Dermis microvascular lymphatic vessel endothelial cell (primary cell): Measurements from ENCODE around the gene BEST3. TPM values are rescaled to one million over a fixed set of nuclear protein-coding genes. Genes with fewer than 3 reads are reported as not detected.
"Not testable (repeated sequence)": the region's sequence is repeated elsewhere in the genome, so short reads cannot be mapped to it uniquely, and the experiment has no call there.

ENCODE experiments used
- DNase-seq, 2 donors: peaks; one replicate each; pipeline versions ENCODE4 v3.0.0 to v3.0.0-alpha.2; 2010; ENCODE audit warnings: low read depth in 2 of 2
- total RNA-seq: library from RNA; depleted of rRNA; stranded (reverse); fragments of >200 nt; gene quantifications from 2 replicates; pipeline ENCODE4 v1.2.1, GENCODE V29; 2014

BEST3 gene
- total RNA-seq, 1 donor from 2014 or later: under 0.01 TPM

DNA sequence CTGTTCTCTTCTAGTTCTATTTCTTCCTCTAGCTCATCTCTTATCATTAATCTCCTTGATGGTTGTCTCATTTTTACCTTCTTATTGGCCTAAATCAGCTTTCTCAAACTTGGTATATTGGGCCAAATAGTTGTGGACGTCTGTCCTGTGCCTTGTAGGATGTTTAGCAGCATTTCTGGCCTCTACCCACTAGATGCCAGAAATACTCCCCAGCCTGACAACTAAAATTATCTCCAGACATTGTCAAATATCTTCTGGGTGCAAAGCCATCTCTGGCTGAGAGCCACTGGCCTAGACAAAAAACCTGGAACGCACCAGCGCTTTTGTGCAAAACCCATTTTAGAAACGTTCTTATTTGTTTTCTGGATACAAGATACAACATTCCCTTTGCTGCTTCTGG, 49.6 kb downstream of the BEST3 start:
- no peak for DNase-seq

DNA sequence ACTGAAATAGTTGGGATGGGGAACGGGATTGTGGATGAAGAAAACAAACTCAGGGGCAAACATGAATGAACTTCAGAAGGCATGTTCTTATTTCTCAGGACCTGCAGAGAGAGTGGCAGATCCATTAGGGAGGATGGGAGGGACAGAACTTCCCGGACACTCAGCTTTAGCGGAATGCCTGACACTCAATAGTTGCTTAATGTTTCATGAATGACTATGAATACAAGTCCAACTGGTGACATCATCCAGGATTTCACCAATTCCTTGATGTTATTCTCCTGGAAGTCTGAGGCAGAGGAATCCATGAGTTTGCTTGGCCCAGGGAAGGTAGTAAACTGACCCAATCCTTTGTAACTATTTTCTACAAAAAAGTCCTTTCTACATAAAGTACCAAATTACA, 50.6 kb downstream of the BEST3 start:
- no peak for DNase-seq

DNA sequence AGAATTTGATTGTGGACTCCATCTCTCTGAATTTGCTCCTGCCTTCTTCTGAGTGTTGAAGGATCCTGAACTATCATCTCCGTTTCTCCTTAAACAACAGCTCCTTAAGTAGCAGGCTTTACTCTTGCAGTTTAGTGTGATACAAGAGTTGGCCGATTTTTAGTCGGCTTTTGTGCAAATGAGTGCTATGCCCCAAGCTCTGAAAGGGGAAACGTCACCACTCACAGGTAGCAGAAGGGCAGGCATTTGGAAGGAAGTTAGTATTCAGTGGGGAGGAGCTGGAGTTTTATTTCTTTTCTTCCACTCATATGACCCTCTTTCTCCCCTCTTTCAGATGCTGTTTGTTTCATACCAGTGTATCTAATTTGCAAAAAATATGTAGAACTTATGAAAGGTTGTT, 51.9 kb downstream of the BEST3 start:
- no peak for DNase-seq

DNA sequence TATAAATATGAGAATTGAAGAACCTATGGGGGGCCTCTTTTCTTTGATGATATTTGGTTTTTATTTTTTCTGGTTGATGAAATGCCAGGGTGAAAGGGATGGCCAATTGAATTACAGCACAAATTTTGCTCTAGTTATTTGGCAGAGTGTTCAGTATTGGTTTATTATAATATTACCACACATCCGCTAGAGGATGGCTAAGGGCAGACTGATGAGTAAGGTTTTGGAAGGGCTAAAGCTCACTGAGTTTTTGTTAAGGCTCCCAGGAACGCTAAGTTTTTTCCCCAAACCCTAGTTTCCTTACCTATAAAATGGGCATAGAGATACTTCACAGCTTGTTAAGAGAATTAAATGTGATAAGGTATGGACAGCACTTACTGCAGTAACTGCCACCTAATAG, 54.1 kb downstream of the BEST3 start:
- no peak for DNase-seq

DNA sequence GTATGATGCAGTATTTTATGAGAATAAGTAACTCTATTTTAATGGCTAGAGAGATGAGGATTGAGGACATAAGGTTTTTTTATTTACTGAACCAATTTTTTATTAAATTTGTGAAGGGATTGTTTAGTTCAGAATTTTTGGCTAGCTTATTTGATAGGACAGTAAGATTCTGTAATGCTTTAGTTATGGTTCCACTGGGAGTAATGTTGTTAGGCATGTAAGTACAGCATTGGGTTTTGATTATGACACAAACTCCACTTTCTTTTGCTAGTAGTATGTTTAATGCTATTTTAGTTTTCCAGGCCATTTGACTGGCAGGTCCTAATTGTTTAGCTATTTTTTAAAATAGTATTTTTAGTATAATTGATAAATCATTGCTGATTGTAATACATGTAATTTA, 54.6 kb downstream of the BEST3 start:
- DNase-seq: no peak

DNA sequence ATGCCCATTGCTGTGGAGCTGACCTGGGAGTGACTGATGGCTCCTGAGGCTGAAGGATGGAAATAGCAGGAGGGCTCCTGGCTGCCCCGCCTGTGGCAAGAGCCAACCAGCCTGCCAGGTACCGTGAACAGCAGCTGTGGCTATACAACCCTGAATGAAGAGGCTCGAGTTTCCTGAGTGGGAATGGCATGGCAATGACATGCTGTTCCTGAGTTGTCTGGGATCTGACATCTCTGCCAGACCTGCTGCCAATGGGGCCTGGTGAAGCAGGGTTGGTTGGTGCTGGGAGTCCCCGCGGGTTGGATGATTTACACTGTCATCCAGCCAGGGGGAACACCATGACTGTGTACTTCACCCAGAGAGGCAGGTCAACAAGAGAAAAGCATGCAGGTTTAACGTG, 56.6 kb downstream of the BEST3 start:
- DNase-seq: no peak

DNA sequence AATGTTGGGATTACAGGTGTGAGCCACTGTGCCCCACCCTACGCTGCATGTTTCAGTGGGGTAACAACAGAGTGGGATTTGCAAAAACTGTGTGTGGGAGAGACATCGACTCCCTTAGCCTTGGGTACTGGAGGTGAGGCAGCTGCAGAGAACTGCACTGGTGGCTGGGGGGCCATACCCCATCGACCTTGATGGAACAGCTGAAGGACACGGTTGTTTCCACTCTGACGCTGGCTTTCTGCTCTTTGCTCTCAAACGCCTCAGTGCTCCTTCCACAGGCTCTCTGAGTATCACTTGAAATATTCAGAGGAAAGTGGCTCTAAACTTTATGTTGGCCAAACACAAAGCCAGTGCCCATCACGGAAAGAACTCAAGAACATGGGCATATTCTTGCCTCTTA, 57.6 kb downstream of the BEST3 start:
- DNase-seq: no peak

DNA sequence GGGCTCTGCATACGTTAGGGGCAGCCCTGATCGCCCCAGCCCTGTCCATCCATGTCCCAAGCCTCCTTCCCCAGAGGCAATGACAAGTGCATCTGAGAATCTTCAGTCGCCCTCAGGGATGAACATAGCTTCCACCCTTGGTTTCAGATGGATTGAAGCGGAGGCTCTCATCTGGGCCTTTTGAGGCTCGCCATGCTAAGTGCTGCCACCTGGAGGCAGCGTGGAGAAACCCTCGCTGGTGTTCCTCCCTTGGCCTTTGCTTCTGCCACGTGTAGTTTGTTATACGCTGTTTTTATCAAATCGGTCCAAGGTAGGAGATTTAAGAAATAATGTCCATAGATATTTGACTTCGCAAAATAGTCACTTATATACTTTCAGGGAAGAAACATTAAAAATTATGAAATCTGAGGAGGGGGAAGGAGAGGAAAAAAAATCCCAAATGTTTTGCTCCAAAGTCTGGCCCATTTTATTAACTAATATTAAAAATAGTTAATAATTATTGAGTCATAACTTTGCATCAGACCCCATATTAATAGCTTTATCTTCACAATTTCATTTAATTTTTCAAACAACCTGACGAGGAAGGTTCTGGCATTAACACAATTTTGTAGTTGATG, 59.6 kb downstream of the BEST3 start:
- DNase-seq: peak; percentile 39 to 69

DNA sequence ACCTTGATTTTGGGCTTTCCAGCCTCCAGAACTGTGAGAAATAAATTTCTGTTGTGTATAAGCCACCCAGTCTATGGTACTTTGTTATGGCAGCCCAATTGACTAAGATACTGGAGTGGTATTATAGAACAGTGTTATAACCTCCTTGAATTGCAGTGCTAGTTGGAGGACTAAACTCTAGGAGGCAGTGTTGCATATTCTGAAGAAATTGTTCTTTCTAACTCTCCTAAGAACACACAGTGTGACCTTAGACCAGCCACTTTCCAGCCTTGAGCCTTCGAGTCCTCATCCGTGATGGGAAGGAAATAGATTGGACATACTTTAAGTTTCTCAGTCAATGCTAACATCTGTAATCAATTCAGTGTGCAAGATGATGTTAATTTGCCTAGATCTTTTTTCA, 66.0 kb downstream of the BEST3 start:
- no peak for DNase-seq

DNA sequence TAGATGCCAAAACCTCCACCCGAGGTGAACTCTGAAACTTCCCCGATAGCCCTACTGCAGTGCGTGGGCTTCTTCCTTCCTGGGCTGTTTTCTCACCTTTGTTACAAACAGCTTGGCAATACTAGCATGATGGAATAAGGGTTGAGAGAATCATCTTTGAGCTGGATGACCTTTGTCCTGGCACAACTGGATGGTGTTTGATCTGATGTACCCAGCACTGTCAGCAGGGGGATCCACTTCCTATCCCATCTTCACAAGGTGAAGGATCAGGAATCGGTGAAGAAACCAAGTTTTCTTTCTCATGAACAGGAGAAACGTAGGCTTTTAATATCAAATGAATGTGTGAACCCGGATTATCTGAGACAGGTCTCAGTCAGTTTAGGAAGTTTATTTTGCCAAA, 68.9 kb downstream of the BEST3 start:
- DNase-seq: no peak

DNA sequence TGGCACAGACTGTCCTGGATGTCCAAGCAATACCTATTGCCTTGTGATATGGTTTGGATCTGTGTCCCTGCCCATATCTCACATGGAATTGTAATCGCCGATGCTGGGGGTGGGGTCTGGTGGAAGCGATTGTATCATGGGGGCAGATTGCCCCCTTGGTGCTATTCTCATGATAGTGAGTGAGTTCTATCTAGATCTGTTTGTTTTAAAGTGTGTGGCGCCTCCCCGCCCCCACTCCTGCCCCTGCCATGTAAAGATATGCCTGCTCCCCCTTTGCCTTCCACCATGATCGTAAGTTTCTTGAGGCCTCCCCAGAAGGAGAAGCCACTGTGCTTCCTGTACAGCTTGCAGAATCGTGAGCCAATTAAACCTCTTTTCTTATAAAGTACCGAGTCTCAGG, 71.6 kb downstream of the BEST3 start:
- DNase-seq: no peak

DNA sequence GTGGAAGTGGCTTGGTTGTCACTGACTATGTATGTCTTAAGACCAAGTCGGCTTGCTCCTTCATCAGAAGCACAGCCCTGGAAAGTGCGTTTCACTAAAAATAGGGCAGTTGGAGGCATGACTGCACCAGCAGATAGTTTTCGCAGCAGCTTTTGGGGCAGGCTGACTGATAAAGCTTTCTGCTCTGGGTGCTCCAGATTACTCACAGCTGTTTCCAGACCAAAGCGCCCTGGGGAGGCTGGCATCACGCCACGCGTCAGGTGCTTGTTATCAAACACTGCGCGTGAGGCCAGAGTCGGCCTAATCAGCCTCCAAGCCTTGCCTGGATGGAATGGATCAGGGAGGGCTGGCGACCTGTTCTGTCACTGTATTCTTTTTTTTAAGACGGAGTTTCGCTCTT, 75.1 kb downstream of the BEST3 start:
- DNase-seq: no peak

DNA sequence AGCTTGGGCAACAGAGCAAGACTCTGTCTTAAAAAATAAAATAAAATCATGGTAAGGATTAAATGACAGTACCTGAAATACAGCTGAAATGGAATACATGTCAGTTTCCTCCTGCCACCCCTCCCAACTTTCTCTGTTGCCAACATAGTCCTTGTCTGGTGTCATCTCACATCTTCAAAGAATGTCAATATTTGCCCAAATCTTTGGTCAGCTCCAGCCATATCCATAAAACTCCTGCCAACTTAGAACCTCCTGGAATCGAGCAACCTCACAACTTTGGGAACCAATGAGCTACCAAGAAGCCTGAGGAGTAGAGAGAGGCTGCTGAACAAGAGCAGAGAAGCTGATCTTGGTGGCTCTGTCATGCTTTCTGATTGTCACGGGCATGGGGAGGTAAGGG, 77.6 kb downstream of the BEST3 start:
- no peak for DNase-seq

DNA sequence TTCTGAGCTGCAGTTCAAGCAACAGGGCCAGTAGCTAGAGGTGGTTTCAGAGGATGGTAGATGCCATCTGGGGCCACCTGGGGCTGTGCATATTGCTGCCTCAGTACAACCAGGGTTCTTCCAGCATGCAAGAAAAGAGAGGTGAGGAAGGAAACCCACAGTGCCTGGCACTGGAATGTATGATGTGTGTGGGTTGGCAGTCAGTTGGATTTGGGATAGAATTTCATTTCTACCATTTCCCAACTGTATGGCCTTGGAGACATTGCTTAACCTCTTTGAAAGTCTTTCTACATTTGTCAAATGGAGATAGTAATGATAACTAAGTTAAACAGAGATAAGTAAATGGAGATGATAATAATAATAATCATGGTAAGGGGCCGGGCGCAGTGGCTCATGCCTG, 78.2 kb downstream of the BEST3 start:
- DNase-seq: no peak

DNA sequence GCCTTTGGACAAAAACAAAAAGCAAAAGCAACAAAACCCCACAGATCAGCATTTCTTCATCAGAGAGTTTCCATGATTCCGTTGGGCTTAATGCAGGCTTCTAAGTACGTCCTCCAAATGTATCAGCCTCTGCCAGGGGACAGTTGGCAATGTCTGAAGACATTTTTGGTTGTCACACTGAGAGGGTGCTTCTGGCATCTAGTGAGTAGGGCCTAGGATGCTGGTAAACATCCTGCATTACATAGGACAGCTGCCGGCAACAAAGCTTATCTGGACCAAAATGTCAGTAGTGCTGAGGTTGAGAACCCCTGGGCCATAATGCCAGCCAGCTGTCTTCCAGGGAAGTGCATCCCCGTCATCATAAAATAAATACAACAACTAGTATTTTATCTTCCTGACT, 79.0 kb downstream of the BEST3 start:
- no peak for DNase-seq

DNA sequence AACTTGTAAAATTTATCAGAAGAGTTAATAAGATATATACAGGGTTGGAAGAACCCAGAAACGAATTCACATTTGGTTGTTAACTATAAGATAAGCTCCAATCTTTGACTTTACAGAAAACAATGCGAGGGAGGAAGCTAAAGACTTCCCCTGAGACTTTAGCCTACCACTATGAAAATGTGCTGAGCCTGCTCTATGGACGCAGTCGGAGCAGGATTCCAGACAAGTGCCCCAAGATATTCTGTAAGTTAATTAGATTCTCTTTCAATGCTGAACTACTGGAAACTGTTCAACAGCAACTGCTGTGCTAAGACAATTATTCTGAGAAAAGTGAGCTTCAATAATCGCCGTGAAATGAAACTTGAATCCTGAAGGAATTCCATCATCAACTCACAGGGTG, 80.1 kb downstream of the BEST3 start:
- no peak for DNase-seq

DNA sequence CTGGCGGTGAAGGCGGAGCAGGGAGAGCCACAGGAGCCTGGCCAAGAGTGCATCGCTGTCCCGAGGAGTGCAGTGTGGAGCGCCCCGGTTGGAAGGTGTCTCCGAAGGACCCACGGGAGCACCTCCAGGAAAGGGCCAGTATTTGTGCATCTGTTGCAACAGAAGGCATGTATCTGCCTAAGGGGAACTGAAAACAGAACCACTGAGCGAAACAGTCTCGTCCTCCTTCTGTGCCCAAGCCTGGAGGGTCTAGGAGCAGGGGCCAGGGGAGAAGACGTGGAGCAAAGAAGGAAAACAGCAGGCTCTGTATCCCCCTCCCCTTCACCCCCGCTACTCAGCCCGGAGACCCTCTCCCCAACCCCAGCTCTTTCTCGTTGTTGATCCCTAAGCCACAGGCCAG, 83.1 kb downstream of the BEST3 start:
- DNase-seq: no peak

DNA sequence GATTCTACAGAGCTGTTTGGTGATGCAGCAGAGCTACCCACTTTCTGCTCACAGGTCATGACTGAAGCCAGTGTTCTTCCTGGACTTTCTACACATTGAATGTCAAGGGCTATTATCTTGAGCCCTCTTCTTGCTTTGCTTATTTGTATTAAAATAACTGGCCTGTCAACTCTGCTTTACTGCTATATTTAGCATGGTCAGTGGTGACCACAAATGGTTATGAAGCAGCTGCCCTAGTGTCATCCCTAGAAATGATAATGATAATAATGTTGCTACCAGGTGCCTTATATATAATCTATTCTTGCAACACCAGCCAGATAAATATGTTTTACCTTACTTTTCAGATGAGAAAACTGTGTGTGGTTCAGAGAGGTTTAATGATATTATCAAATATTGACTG, 85.8 kb downstream of the BEST3 start:
- DNase-seq: no peak

DNA sequence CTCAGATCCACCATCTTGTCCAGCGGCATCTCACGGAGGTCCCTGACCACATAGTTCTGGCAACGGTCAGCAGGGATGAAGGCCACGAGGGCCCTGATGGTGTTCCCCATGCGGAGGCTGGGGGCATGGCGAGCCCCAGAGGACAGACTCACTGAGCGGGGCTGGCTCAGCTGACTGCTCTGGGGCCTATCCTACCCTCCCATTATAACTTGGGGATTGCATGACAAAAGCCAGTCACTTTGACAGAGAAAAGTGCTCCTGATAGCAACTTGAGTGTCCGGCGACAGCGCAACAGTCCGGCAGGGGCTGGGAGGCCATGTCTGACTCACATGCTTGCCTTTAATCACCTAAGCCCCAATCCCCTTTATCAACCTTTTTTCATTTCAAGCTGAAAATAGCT, 88.4 kb downstream of the BEST3 start, which contains the start of gene LRRC10:
TSS of gene LRRC10 (minus strand) at position 179 of the 400 bp plus-strand sequence. CDS start at position 110, 69 bp downstream.
- DNase-seq: no peak

DNA sequence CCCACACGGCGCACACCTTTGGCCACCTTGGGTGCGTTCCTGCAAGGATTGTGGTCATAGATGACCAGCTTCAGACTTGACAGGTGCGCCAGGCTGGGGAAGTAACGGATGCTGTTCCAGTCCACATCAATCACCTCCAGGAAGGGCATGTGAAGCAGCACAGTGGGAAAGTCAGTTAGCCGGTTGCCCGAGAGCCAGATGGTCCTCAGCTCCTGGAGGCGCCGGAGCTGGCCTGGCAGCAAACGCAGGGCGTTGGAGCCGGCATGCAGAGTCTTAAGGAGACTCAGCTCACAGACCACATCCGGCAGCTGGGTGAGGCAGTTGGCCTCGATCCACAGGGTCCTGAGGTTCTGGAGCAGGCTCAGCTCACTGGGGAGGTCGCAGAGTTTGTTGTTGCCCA, 89.0 kb downstream of the BEST3 start:
- no peak for DNase-seq

DNA sequence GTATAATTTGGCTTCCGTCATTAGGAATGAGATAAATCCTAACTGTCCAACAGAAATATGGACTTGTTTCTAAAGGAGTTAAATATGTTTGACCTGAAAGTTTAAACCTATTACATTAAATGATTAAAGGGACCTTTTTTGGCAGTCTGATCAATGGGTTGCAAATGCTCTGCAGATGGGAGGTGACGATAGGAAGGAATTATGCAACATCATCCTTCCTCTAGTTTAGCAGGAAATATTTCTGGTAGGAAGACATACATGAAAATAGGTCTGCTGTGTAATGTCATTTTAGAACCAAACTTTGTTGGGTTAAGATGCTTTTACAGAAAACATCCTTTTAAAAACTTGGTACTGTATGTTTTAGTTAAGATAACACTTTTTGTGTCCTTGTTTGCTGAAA, 91.0 kb downstream of the BEST3 start:
- peak; percentile 9 to 55 for DNase-seq

DNA sequence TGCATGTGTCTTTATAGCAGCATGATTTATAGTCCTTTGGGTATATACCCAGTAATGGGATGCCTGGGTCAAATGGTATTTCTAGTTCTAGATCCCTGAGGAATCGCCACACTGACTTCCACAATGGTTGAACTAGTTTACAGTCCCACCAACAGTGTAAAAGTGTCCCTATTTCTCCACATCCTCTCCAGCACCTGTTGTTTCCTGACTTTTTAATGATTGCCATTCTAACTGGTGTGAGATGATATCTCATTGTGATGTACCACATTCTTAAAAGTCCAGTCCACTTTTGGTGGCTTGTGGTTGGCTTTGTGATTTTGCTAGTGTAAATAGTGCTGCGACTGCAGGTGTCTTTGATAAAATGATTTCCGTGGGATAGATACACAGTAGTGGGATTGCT, 94.8 kb downstream of the BEST3 start:
- DNase-seq: not testable (repeated sequence)
